Measurements from ENCODE around the gene P2RY8.
"Not testable (repeated sequence)": the region's sequence is repeated elsewhere in the genome, so short reads cannot be mapped to it uniquely, and the experiment has no call there.

P2RY8 gene

DNA sequence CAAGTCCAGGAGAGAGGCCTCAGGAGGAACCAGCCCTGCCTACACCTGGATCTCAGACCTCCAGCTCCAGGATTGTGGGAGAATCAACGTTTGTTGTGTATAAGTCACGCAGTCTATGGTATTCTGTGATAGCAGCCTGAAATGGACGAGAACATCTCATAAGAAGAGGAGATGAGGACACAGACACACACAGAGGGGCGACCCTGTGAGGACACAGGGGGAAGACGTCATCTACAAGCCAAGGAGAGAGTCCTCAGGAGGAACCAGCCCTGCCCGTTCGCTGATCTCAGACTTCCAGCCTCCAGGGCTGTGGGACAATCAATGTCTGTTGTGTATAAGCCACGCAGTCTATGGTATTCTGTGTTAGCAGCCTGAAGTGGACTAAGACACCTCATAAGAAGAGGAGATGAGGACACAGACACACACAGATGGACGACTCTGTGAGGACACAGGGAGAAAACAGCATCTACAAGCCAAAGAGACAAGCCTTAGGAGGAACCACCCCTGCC is 20.3 kb downstream of the P2RY8 start:
- no peak for DNase-seq

DNA sequence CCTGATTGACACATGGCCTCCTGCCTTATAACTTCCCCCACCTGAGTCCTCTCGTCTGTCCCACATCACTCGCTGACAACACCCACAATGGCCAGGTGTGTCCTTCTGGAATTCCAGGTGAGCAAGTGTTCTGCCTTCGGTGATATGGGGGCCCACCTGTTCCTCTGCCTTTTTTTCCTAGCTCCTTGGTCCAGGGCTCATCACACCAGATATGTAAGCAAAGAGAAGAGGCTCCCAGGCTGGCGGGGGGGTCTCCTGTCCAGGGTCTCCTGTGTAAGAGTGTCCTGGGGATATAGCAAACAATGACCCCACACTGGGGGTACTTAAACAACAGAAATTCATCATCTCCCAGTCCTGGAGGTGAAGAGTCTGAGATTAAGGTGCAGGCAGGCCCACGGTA is 25.2 kb downstream of the P2RY8 start:
- no peak for DNase-seq

DNA sequence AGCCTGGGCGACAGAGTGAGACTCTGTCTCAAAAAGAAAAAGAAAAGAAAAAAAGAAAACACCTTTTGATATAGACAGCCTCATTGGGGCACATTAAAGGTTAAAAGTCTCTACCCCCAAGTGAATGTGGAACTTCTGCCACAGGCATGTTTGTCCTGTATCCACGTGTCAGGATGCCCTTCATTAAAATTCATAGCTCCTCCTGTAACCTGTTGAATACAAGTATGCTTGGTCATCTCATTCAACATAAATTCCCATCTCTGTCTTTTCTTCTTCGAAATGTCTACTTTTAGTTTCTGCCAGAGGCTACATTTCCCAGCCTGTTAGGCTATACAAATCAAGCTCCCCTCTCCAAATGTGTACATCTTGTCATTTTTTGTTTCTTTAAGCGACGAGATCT is 25.8 kb downstream of the P2RY8 start:
- DNase-seq = no peak

DNA sequence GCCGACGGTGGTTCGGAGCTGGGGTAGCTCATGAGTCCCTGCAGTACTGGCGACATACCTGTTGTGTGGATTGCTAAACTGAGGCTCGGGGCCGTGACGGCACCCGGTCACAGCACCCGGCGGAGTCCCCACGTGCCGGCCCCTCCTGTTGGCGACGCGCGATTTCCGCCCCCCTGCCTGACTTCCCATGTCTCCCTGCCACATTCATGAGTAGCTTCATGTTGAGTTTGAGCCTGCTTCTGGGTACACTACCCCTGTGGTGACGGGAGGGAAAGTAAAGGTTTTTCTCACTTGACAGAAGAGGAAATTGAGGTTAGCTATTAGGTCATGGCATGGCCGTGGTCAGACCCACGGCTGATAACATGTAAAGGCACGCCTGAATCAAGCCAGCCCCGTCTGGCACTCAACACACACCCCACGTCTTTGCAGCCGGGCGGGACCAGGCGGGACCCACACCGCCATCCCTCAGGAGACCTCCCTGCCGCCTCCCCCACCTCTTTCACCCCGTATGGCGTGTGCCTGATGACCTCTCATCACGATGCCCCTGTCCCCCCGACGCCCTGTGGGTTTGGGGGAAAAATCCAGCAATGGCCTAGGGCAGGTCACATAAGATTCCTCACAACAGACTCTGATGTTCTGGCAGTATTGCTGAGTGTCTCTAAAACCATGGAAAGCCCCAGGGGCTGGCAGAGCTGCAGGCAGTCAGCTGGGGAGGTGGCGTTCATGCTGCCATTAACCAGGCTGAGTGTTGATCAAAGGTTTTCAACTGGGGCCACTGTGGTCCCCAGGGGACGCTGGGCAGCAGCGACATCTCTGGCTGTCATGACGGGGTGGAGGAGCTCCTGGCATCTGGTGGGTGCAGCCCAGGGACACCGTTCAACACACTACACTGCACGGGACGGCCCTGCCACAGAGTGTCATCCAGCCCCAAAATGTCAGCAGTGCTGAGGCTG is 29.2 kb downstream of the P2RY8 start:
- no peak for DNase-seq

GRCh38 chrX:1506916-1507315 is 30.1 kb downstream of the P2RY8 start:
- DNase-seq = no peak

- DNase-seq = no peak
Measured at GRCh38 chrX:1502853-1503252, 34.1 kb downstream of the P2RY8 start.

DNA sequence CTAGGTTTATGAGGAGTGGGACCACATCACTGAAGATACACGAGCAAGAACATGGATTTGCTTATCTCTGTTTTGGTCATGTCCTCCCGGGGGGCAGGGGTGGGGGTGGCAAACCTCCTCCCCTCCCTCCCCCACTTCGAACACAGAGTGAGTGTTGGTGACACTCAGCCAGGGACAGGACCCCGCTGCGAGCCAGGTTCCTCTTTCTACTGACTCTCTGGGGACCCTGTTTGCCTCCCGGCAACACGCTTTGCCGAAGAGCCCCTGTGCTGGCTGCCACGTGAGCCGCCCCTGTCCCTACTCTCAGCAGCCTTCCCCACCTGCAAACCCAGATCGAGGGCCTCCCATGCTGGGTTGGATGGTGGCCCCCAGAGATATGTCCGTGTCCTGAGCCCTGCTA is 34.7 kb downstream of the P2RY8 start:
- no peak for DNase-seq

DNA sequence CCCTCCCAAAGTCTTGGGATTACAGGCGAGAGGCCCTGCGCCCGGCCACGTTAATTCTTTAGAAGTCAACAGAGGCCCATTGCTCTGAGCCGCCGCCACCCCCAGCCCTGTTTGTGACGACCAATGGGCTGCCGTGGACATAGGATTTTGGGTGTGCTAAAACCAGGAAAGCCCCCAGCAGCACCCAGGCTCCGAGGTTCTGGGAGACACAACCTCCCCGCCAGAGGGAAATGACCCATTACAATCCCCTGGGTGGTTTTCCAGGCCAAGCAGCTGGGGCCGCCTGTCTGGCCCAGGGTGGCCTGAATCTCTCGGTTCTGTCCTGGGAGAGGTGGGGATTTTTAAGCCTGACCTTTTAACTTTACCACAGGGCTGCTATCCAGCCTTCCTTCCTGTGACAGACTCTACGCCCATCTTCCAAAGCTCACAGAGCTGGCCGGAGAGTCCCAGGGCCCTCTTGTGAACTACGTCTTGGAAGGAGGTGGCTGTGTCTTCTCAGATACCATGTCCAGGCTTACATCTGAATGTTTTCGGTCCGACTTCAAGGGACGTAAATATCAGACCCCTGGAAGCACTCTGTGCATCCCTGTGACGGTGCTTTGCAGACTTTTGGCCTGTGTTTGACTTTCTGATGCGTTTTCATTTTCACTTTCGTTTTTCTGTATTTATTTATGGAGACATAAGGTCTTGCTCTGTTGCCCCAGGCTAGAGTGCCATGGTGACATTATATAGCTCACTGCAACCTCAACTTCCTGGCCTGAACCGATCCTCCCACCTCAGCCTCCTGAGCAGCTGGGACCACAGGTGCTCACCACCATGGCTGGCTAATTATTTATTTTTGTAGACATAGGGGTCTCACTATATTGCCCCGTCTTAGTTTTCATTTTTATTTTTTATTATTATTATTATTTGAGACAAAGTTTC is 36.0 kb downstream of the P2RY8 start:
- DNase-seq = no peak

DNA sequence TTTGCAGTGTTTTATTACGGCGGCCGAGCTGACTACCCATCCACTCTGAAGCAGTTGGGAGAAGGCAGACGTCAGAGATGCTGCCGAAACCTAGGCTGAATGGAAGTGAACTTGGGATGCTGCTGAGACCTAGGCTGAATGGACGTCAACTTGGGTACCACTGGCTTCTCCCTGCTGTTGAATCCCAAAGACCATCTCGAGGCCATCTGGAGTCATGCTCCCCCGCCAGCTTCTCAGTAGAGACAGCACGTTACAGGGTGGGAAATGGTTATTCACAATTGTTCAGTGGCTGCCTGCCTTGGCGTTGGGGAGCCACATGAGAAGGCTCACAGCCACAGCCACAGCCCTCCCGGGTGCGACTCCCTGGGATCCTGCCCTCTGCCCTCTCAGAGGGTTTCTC is 40.9 kb downstream of the P2RY8 start:
- DNase-seq = no peak

- DNase-seq = no peak
Measured at GRCh38 chrX:1493877-1494510, 43.0 kb downstream of the P2RY8 start.

DNA sequence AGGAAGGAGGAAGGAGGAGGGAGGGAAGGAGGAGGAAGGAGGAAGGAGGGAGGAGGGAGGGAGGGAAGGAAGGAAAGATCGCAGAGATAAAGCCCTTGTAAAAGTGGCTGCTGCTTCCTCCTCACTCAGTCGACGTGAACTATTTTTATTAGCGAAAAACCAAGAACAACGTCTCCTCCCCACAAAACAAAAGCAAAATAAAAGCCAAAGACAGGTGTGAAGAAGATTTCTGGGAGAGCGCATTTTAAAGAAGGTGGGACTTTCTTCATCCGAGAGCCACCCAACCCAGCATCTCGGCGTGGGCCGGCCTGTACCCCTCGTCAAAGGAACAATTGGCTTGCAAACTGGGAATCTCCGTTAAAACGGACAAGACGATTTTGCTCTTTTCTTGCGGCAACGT is 43.6 kb downstream of the P2RY8 start:
- no peak for DNase-seq

DNA sequence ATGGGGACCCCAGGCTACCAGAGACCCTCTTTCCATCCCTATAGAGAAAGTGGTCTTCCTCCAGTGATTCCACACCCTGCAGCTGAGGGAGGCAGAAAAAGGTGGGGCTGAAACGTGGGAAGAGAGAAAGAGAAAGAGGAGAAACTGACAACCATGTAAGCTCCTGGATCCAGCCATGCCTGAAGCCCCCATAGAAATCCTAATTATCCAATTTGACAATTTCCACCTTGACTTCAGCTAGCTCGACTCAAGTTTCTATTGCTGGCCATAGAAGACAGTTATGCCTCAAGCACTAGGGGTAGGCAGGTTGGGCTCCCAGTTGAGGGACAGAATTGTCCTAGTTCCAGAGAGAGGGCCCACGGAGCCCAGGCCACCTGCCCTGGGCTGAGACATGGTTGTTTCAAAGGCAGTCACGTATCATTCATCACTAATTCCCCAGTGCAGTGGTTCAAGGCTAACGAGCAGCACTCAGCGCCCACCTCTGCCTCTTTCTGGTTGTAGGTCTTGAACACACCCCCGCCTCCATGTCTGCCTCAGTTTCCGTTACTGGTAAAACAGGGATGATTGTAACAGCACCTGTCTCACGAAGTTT is 44.5 kb downstream of the P2RY8 start:
- no peak for DNase-seq

DNA sequence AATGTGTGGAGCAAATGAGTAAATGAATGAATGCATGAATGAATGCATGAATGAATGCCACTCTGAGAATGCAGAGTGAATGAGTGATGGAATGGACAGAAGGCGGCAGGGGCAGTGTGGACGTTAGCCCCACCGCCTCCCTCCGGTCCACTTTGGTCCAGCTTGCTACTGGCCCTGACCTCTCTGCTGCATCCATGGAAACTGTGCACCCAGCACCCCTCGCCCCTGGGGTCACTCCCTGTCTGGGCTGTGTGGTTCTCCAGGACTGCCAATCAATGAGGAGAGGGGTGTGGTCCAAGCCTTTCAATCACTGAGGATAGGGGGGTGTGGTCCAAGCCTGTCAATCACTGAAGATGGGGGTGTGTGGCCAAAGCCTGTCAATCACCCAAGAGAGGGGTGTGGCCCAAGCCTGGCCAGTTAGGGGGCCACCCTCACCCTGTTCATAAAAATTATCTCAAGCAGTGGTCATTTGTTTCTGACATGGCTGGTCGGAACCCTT is 45.1 kb downstream of the P2RY8 start:
- DNase-seq = no peak

DNA sequence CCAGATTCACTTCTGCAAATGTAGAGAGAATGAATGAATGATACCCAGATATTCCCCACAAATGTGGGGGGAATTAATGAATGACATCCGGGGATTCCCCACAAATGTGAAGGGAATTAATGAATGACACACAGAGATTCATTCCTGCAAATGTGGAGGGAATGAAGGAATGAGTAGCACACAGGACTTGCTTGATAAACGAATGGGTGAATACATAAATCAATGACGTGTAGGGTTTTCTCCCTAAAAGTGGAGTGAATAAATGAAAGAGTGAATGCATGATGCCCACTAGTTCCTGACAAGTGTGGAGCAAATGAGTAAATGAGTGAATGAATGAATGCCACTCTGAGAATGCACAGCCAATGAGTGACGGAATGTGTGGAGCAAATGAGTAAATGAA is 45.7 kb downstream of the P2RY8 start:
- DNase-seq = not testable (repeated sequence)

DNA sequence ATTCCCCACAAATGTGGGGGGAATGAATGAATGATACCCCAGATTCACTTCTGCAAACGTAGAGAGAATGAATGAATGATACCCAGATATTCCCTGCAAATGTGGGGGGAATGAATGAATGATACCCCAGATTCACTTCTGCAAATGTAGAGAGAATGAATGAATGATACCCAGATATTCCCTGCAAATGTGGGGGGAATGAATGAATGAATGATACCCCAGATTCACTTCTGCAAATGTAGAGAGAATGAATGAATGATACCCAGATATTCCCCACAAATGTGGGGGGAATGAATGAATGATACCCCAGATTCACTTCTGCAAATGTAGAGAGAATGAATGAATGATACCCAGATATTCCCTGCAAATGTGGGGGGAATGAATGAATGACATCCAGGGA is 46.3 kb downstream of the P2RY8 start:
- DNase-seq = not testable (repeated sequence)

- not testable (repeated sequence) for DNase-seq
Measured at GRCh38 chrX:1489354-1489753, 47.6 kb downstream of the P2RY8 start.

DNA sequence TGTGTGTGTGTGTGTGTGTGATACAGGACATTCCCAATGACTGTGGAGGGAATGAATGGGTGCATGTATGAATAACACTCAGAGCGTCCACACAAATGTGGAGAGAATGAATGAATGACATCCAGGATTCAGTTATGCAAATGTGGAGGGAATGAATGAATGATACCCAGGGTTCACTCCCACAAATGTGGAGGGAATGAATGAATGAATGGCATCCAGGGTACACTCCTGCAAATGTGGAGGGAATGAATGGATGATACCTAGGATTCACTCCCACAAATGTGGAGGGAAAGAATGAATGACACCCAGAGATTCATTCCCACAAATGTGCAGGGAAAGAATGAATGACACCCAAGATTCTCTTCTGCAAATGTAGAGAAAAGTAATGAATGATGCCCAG is 48.2 kb downstream of the P2RY8 start:
- DNase-seq = no peak

- DNase-seq = no peak
Measured at GRCh38 chrX:1488141-1488540, 48.8 kb downstream of the P2RY8 start.

GRCh38 chrX:1487401-1487800 is 49.6 kb downstream of the P2RY8 start:
- DNase-seq = no peak

- no peak for DNase-seq
Measured at GRCh38 chrX:1486749-1487361, 50.1 kb downstream of the P2RY8 start.

- DNase-seq = no peak
Measured at GRCh38 chrX:1486177-1486576, 50.8 kb downstream of the P2RY8 start.

GRCh38 chrX:1485033-1485432 is 52.0 kb downstream of the P2RY8 start:
- DNase-seq = no peak

Measured in NCI-H2171 treated with DMSO at 0.1 percent for 48 hours (cell line).